SK-N-SH treated with all-trans-retinoic acid at 6 μM for 48 hours (cell line): ENCODE results near the gene GPX3.

Source experiments
- ATAC-seq: fragments of 200-7000 bp; cut with Tn5 transposase; 3 replicates; pipeline ENCODE4 v1.9.1; 2020; ENCODE audit warnings: mild to moderate bottlenecking, moderate library complexity
- CREB5 ChIP-seq: fragments of 250-450 bp; sonication (Bioruptor Pico); IDR thresholded peaks from 2 replicates; pipeline ENCODE4 v1.5.1; 2020; ENCODE audit warnings: low read depth, mild to moderate bottlenecking, moderate library complexity
- CSDC2 ChIP-seq: fragments of 250-450 bp; sonication (Bioruptor Pico); IDR thresholded peaks from 2 replicates; pipeline ENCODE4 v1.5.0; 2020; ENCODE audit warnings: mild to moderate bottlenecking, moderate library complexity
- CSRNP3 ChIP-seq: fragments of 250-450 bp; sonication (Bioruptor Pico); IDR thresholded peaks from 2 replicates; pipeline ENCODE4 v1.5.1; 2021; ENCODE audit warnings: mild to moderate bottlenecking, moderate library complexity
- ESRRG ChIP-seq: fragments of 250-450 bp; sonication (Bioruptor Pico); IDR thresholded peaks from 2 replicates; pipeline ENCODE4 v1.6.1; 2021; ENCODE audit warnings: mild to moderate bottlenecking
- GLIS3 ChIP-seq: fragments of 250-450 bp; sonication (Bioruptor Pico); IDR thresholded peaks from 2 replicates; pipeline ENCODE4 v1.5.0; 2020; ENCODE audit warnings: mild to moderate bottlenecking, moderate library complexity
- OSR1 ChIP-seq: fragments of 250-450 bp; sonication (Bioruptor Pico); IDR thresholded peaks from 2 replicates; pipeline ENCODE4 v1.8.0; 2022; ENCODE audit warnings: moderate library complexity, mild to moderate bottlenecking, inconsistent platforms
- PATZ1 ChIP-seq: fragments of 250-450 bp; sonication (Bioruptor Pico); IDR thresholded peaks from 2 replicates; pipeline ENCODE4 v1.8.0; 2020; ENCODE audit warnings: mild to moderate bottlenecking, moderate library complexity, borderline replicate concordance
- POU6F1 ChIP-seq: fragments of 250-450 bp; sonication (Bioruptor Pico); IDR thresholded peaks from 2 replicates; pipeline ENCODE4 v1.8.0; 2021; ENCODE audit warnings: low read depth, mild to moderate bottlenecking, moderate library complexity, borderline replicate concordance
- PPARA ChIP-seq: fragments of 250-450 bp; sonication (Bioruptor Pico); IDR thresholded peaks from 2 replicates; pipeline ENCODE4 v1.5.0; 2020; ENCODE audit warnings: mild to moderate bottlenecking, borderline replicate concordance
- RARB ChIP-seq: fragments of 250-450 bp; sonication (Bioruptor Pico); IDR thresholded peaks from 2 replicates; pipeline ENCODE4 v1.8.0; 2021; ENCODE audit warnings: mild to moderate bottlenecking, moderate library complexity
- SNAI2 ChIP-seq: fragments of 250-450 bp; sonication (Bioruptor Pico); IDR thresholded peaks from 2 replicates; pipeline ENCODE4 v1.5.0; 2020; ENCODE audit warnings: mild to moderate bottlenecking, moderate library complexity
- TCF4 ChIP-seq: fragments of 250-450 bp; sonication (Bioruptor Pico); IDR thresholded peaks from 2 replicates; pipeline ENCODE4 v1.8.0; 2021; ENCODE audit warnings: mild to moderate bottlenecking, moderate library complexity, borderline replicate concordance
- TOX ChIP-seq: fragments of 250-450 bp; sonication (Bioruptor Pico); IDR thresholded peaks from 2 replicates; pipeline ENCODE4 v1.8.0; 2021; ENCODE audit warnings: mild to moderate bottlenecking, moderate library complexity, borderline replicate concordance
- TSHZ2 ChIP-seq: fragments of 250-450 bp; sonication (Bioruptor Pico); IDR thresholded peaks from 2 replicates; pipeline ENCODE4 v1.5.0; 2020; ENCODE audit warnings: mild to moderate bottlenecking, moderate library complexity
- ZC3H10 ChIP-seq: fragments of 250-450 bp; sonication (Bioruptor Pico); IDR thresholded peaks from 2 replicates; pipeline ENCODE4 v1.5.1; 2021; ENCODE audit warnings: mild to moderate bottlenecking, moderate library complexity
- ZFP3 ChIP-seq: fragments of 250-450 bp; sonication (Bioruptor Pico); IDR thresholded peaks from 2 replicates; pipeline ENCODE4 v1.5.0; 2020; ENCODE audit warnings: mild to moderate bottlenecking, moderate library complexity
- ZFP30 ChIP-seq: fragments of 450-650 bp; formaldehyde crosslinking; IDR thresholded peaks from 2 replicates; pipeline ENCODE4 v1.5.0; 2022; ENCODE audit warnings: mild to moderate bottlenecking, moderate library complexity
- ZNF565 ChIP-seq: fragments of 450-650 bp; formaldehyde crosslinking; conservative IDR thresholded peaks from 2 replicates; pipeline ENCODE4 v1.5.0; 2020; ENCODE audit warnings: low read depth, mild to moderate bottlenecking, moderate library complexity
- ZNF70 ChIP-seq: fragments of 450-650 bp; formaldehyde crosslinking; IDR thresholded peaks from 2 replicates; pipeline ENCODE4 v1.5.0; 2020; ENCODE audit warnings: mild to moderate bottlenecking, moderate library complexity
- ZNF8 ChIP-seq: fragments of 450-650 bp; formaldehyde crosslinking; IDR thresholded peaks from 2 replicates; pipeline ENCODE4 v1.5.0; 2020; ENCODE audit warnings: mild to moderate bottlenecking, moderate library complexity

The GPX3 gene

GRCh38 chr5:151023651-151024050 is 3.3 kb downstream of the GPX3 start (continued):
- TF ChIP-seq CREB5 (CRISPR knock-in tag) (no peak), ZFP3 (no peak)

- TF ChIP-seq PATZ1 (CRISPR knock-in tag): no peak
- no peak for TF ChIP-seq ZNF565
- no peak for TF ChIP-seq ZC3H10 (CRISPR knock-in tag)
- no peak for TF ChIP-seq OSR1 (CRISPR knock-in tag)
- no peak for TF ChIP-seq TCF4
- TF ChIP-seq TOX (CRISPR knock-in tag): no peak
- TF ChIP-seq PPARA (CRISPR knock-in tag): no peak
- TF ChIP-seq ESRRG (CRISPR knock-in tag): no peak
- no peak for TF ChIP-seq CSRNP3 (CRISPR knock-in tag)
- TF ChIP-seq POU6F1 (CRISPR knock-in tag): no peak
- no peak for TF ChIP-seq GLIS3 (CRISPR knock-in tag)
- no peak for TF ChIP-seq RARB
- TF ChIP-seq ZNF70 (CRISPR knock-in tag): no peak
- TF ChIP-seq ZNF8: no peak
- no peak for TF ChIP-seq CSDC2
- no peak for TF ChIP-seq CREB5 (CRISPR knock-in tag)
- no peak for TF ChIP-seq SNAI2 (CRISPR knock-in tag)
- no peak for ATAC-seq
These were observed 4.3 kb downstream of the GPX3 start for GRCh38 chr5:151024440-151025249.

- TF ChIP-seq ZFP3: no peak
- TF ChIP-seq ZFP30 (CRISPR knock-in tag): no peak
- TF ChIP-seq OSR1 (CRISPR knock-in tag): no peak
- no peak for TF ChIP-seq ZNF70 (CRISPR knock-in tag)
- no peak for ATAC-seq
These were observed 4.8 kb downstream of the GPX3 start for GRCh38 chr5:151025250-151025606.

GRCh38 chr5:151026088-151026487 is 5.7 kb downstream of the GPX3 start:
- no peak for ATAC-seq
- TF ChIP-seq ZC3H10 (CRISPR knock-in tag) (no peak), TOX (CRISPR knock-in tag) (no peak), GLIS3 (CRISPR knock-in tag) (no peak), TCF4 (no peak), ZFP3 (no peak), TSHZ2 (CRISPR knock-in tag) (no peak), CSRNP3 (CRISPR knock-in tag) (no peak), ZNF565 (no peak), PPARA (CRISPR knock-in tag) (no peak), ZNF8 (no peak), SNAI2 (CRISPR knock-in tag) (no peak)
